OCI-LY3 (cell line): Measurements from ENCODE around the gene FMO2.

Experiments
- EZH2phosphoT487 ChIP-seq: fragments of 200-600 bp; shearing (Covaris generic); IDR thresholded peaks from 2 replicates; pipeline ENCODE4 v1.6.1; 2018; ENCODE audit warnings: antibody characterized with exemption, mixed run types, low read depth
- TF ChIP-seq, protein P1 (sequence below): fragments of 200-600, 300-600 bp; sonication (generic); IDR thresholded peaks from 2 replicates; pipeline ENCODE4 v1.5.1; 2014; ENCODE audit warnings: antibody characterized with exemption, low read length, low read depth

DNA sequence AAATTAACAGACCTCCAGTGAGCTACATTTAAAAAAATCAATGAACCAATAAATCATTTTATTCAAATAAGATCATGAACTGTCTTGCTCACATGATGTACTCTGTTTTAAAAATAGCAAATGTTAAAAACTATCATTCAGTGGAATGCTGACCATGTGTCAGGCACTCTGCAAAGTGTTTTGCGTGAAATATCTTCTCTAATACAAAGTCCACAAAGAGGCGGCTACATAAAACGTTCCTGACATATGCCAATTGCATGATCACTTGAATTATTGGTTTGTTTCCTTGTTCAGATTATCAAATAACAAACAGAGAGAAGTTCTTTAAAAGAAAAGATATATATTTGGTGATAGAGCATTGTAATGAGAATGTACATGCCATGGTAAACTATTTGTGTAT lies 10.7 kb downstream of the FMO2 start:
- TF ChIP-seq, protein P1, sequence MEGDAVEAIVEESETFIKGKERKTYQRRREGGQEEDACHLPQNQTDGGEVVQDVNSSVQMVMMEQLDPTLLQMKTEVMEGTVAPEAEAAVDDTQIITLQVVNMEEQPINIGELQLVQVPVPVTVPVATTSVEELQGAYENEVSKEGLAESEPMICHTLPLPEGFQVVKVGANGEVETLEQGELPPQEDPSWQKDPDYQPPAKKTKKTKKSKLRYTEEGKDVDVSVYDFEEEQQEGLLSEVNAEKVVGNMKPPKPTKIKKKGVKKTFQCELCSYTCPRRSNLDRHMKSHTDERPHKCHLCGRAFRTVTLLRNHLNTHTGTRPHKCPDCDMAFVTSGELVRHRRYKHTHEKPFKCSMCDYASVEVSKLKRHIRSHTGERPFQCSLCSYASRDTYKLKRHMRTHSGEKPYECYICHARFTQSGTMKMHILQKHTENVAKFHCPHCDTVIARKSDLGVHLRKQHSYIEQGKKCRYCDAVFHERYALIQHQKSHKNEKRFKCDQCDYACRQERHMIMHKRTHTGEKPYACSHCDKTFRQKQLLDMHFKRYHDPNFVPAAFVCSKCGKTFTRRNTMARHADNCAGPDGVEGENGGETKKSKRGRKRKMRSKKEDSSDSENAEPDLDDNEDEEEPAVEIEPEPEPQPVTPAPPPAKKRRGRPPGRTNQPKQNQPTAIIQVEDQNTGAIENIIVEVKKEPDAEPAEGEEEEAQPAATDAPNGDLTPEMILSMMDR = no peak
- TF ChIP-seq EZH2phosphoT487 = no peak
